Measurements from ENCODE around the gene CHRDL1. TPM values are rescaled to one million over a fixed set of nuclear protein-coding genes. Genes with fewer than 3 reads are reported as not detected.

The CHRDL1 gene
- total RNA-seq, 1 donor from 2014 or later = 19.7 TPM

- Mint-ChIP-seq H3K27me3 (no peaks in the 10 kb centered on the region), H3K27ac (no peak overlapping the region), H3K4me1 (ENCODE audit: low read depth) (no peaks in the 10 kb centered on the region), H3K4me3 (ENCODE audit: low read depth) (no peak overlapping the region), H3K36me3 (ENCODE audit: insufficient read depth) (no peaks in the 10 kb centered on the region), H3K9me3 (ENCODE audit: low read depth) (no peaks in the 10 kb centered on the region)
- TF ChIP-seq, protein P1, sequence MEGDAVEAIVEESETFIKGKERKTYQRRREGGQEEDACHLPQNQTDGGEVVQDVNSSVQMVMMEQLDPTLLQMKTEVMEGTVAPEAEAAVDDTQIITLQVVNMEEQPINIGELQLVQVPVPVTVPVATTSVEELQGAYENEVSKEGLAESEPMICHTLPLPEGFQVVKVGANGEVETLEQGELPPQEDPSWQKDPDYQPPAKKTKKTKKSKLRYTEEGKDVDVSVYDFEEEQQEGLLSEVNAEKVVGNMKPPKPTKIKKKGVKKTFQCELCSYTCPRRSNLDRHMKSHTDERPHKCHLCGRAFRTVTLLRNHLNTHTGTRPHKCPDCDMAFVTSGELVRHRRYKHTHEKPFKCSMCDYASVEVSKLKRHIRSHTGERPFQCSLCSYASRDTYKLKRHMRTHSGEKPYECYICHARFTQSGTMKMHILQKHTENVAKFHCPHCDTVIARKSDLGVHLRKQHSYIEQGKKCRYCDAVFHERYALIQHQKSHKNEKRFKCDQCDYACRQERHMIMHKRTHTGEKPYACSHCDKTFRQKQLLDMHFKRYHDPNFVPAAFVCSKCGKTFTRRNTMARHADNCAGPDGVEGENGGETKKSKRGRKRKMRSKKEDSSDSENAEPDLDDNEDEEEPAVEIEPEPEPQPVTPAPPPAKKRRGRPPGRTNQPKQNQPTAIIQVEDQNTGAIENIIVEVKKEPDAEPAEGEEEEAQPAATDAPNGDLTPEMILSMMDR (IDR thresholded peaks at IDR 0.05; ENCODE audit: unreplicated experiment) = no peak
- DNase-seq (ENCODE audit: low spot score, unreplicated experiment) = no peak
These were observed 104.2 kb downstream of the CHRDL1 start for GRCh38 chrX:110691446-110691845.

DNA sequence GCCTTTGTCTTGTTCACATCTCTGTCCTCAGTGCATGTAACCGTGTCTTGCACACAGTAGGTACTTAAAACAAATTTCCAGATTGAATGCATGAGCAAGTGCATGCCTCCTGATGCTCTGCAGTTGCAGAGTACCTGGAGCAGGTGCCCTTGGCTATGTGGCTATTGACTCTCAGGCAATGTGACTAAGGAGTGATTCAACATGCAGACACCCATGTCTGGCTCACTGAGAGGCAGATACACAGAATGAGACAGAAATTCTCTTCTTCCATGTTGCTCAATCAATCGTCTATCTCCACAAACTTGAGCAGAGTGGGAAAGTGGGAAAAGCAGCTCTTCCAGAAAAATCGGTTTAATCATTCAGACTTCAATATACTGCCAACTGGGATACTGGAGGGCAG lies 111.0 kb downstream of the CHRDL1 start:
- DNase-seq (ENCODE audit: low spot score, unreplicated experiment) = no peak
- TF ChIP-seq, protein P1 (IDR thresholded peaks at IDR 0.05; ENCODE audit: unreplicated experiment) = no peak
- peaks cover 2% of the 10 kb centered on the region for H3K36me3 Mint-ChIP-seq (ENCODE audit: insufficient read depth)
- peaks cover 2% of the 10 kb centered on the region for H3K4me1 Mint-ChIP-seq (ENCODE audit: low read depth)
- H3K9me3 Mint-ChIP-seq (ENCODE audit: low read depth) = no peaks in the 10 kb centered on the region
- H3K4me3 Mint-ChIP-seq (ENCODE audit: low read depth) = no peak overlapping the region
- H3K27me3 Mint-ChIP-seq = no peaks in the 10 kb centered on the region
- no peak overlapping the region for H3K27ac Mint-ChIP-seq

- H3K4me3 Mint-ChIP-seq (ENCODE audit: low read depth) = no peak overlapping the region
- no peak for DNase-seq (ENCODE audit: low spot score, unreplicated experiment)
- TF ChIP-seq, protein P1 (IDR thresholded peaks at IDR 0.05; ENCODE audit: unreplicated experiment) = no peak
- H3K27me3 Mint-ChIP-seq = no peaks in the 10 kb centered on the region
- H3K9me3 Mint-ChIP-seq (ENCODE audit: low read depth) = no peaks in the 10 kb centered on the region
- H3K4me1 Mint-ChIP-seq (ENCODE audit: low read depth) = peaks cover 2% of the 10 kb centered on the region
- H3K36me3 Mint-ChIP-seq (ENCODE audit: insufficient read depth) = peaks cover 2% of the 10 kb centered on the region
- no peak overlapping the region for H3K27ac Mint-ChIP-seq
These were observed 111.7 kb downstream of the CHRDL1 start for GRCh38 chrX:110683925-110684324.

DNA sequence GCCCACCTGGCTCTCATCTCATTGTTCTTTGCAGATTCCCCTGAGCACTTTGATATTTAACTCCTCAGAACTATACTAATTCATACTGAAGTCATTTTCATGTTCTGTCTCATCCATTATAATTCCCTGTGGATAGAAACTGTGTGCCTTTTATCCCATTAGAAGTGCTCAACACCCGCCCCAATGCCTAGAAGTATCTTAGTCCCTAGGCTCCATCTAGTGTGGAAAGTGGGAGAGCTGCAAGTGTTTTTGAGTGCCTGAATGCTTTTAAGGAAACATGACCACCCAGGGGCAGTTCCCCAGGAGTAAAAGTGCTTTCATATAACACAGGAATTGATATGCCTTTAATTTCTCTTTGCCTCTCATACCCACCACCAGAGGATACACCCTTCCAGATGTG lies 117.0 kb downstream of the CHRDL1 start:
- Mint-ChIP-seq H3K4me1 (ENCODE audit: low read depth) (peaks cover 21% of the 10 kb centered on the region), H3K36me3 (ENCODE audit: insufficient read depth) (no peaks in the 10 kb centered on the region), H3K27ac (no peak overlapping the region), H3K9me3 (ENCODE audit: low read depth) (no peaks in the 10 kb centered on the region), H3K4me3 (ENCODE audit: low read depth) (no peak overlapping the region), H3K27me3 (no peaks in the 10 kb centered on the region)
- DNase-seq (ENCODE audit: low spot score, unreplicated experiment) = no peak
- TF ChIP-seq, protein P1 (IDR thresholded peaks at IDR 0.05; ENCODE audit: unreplicated experiment) = peak; percentile 22

GRCh38 chrX:110675886-110676285 lies 119.7 kb downstream of the CHRDL1 start:
- no peak overlapping the region for H3K4me3 Mint-ChIP-seq (ENCODE audit: low read depth)
- H3K9me3 Mint-ChIP-seq (ENCODE audit: low read depth) = no peaks in the 10 kb centered on the region
- TF ChIP-seq, protein P1 (IDR thresholded peaks at IDR 0.05; ENCODE audit: unreplicated experiment) = no peak
- H3K4me1 Mint-ChIP-seq (ENCODE audit: low read depth) = peaks cover 19% of the 10 kb centered on the region
- peaks cover 2% of the 10 kb centered on the region for H3K36me3 Mint-ChIP-seq (ENCODE audit: insufficient read depth)
- H3K27me3 Mint-ChIP-seq = no peaks in the 10 kb centered on the region
- peak overlapping the region; percentile 38 for H3K27ac Mint-ChIP-seq
- no peak for DNase-seq (ENCODE audit: low spot score, unreplicated experiment)
